Endothelial cell of umbilical vein (primary cell): ENCODE results near the gene CSRP1.

Experiments used
- FOS ChIP-seq: IDR thresholded peaks from 2 replicates; pipeline ENCODE4 v1.6.1; 2011; ENCODE audit warnings: mild to moderate bottlenecking, low read length, moderate library complexity, borderline replicate concordance; ENCODE audit not compliant: insufficient read depth
- JUN ChIP-seq: IDR thresholded peaks from 2 replicates; pipeline ENCODE4 v1.6.1; 2011; ENCODE audit warnings: borderline replicate concordance, low read depth; ENCODE audit not compliant: insufficient read length, insufficient read depth
- POLR2A ChIP-seq: IDR thresholded peaks from 2 replicates; pipeline ENCODE4 v1.6.1; 2012; ENCODE audit warnings: low read depth, mild to moderate bottlenecking, control low read depth, low read length
- POLR2AphosphoS5 ChIP-seq: IDR thresholded peaks from 2 replicates; pipeline ENCODE4 v1.6.1; 2012; ENCODE audit warnings: low read depth, mild to moderate bottlenecking, control low read depth, low read length, moderate library complexity; ENCODE audit not compliant: insufficient read depth
- TF ChIP-seq, protein P1 (sequence below), 2 donors: IDR thresholded peaks; 1 replicate in 1 of 2; 2 replicates in 1 of 2; pipeline ENCODE4 v1.5.1; 2011; ENCODE audit warnings: low read length in 2 of 2, mild to moderate bottlenecking in 2 of 2, moderate library complexity in 2 of 2, control low read depth in 1 of 2, inconsistent platforms in 1 of 2, low read depth in 1 of 2; ENCODE audit not compliant: insufficient read depth in 1 of 2; ENCODE audit errors: extremely low read depth in 1 of 2
- TF ChIP-seq, protein P2 (sequence below): IDR thresholded peaks from 2 replicates; pipeline ENCODE4 v1.6.1; 2011; ENCODE audit not compliant: insufficient read depth, insufficient read length

DNA sequence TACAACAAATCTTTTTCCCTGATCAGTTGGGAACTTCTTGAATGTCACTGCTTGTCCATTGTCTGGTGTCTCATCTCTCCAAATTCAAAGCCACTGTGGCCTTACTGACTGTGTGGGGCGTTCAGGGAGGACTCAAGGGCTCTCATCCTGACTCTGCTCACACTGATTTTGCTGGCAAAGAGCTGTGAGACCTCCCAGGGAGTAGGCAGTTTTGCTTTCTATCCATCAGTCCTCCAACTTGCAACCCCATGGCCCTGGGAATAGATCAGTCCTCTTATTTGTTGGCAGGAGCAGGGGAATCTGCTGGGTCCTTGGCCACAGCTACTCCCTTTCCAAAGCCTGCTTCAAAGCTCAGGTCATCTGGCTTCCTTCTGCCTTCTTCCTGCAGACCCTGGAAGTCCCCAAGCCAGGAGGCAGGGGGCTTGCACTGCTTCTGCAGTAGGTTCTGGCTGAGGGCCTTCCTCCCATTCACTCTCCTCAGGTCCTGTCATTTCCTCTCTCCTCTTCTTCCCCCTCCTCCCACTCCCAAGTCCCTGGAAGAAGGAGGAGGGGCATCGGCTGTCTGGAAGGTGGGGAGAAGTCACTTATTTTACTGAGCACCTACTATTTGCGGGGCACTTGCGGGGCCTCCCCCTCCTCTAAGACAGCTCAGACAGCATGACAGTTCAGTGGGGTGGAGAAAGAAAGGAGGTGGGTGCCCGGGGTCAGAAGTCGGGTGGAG lies 31.1 kb upstream of the CSRP1 start:
- TF ChIP-seq, protein P1, sequence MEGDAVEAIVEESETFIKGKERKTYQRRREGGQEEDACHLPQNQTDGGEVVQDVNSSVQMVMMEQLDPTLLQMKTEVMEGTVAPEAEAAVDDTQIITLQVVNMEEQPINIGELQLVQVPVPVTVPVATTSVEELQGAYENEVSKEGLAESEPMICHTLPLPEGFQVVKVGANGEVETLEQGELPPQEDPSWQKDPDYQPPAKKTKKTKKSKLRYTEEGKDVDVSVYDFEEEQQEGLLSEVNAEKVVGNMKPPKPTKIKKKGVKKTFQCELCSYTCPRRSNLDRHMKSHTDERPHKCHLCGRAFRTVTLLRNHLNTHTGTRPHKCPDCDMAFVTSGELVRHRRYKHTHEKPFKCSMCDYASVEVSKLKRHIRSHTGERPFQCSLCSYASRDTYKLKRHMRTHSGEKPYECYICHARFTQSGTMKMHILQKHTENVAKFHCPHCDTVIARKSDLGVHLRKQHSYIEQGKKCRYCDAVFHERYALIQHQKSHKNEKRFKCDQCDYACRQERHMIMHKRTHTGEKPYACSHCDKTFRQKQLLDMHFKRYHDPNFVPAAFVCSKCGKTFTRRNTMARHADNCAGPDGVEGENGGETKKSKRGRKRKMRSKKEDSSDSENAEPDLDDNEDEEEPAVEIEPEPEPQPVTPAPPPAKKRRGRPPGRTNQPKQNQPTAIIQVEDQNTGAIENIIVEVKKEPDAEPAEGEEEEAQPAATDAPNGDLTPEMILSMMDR (IDR thresholded peaks at IDR 0.05; ENCODE audit: extremely low read depth in 1 of 2, insufficient read depth in 1 of 2, low read depth in 1 of 2, low read length in 2 of 2), result no peak
- TF ChIP-seq JUN (no peak), POLR2AphosphoS5 (no peak), POLR2A (no peak), FOS (no peak)
- TF ChIP-seq, protein P2, sequence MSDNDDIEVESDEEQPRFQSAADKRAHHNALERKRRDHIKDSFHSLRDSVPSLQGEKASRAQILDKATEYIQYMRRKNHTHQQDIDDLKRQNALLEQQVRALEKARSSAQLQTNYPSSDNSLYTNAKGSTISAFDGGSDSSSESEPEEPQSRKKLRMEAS, result no peak
